CD4-positive, alpha-beta T cell treated with Interleukin-2 at 100 ng/mL for 4 hours (primary cell): Measurements from ENCODE around the gene P2RY11.

Source experiments
- DNase-seq: peaks from one replicate; pipeline ENCODE4 v3.0.0-alpha.2; 2020; ENCODE audit warnings: low spot score

The P2RY11 gene

GRCh38 chr19:10141479-10141878, 30.0 kb downstream of the P2RY11 start:
- no peak for DNase-seq

- no peak for DNase-seq
Measured at GRCh38 chr19:10141973-10142372, 30.5 kb downstream of the P2RY11 start.

DNA sequence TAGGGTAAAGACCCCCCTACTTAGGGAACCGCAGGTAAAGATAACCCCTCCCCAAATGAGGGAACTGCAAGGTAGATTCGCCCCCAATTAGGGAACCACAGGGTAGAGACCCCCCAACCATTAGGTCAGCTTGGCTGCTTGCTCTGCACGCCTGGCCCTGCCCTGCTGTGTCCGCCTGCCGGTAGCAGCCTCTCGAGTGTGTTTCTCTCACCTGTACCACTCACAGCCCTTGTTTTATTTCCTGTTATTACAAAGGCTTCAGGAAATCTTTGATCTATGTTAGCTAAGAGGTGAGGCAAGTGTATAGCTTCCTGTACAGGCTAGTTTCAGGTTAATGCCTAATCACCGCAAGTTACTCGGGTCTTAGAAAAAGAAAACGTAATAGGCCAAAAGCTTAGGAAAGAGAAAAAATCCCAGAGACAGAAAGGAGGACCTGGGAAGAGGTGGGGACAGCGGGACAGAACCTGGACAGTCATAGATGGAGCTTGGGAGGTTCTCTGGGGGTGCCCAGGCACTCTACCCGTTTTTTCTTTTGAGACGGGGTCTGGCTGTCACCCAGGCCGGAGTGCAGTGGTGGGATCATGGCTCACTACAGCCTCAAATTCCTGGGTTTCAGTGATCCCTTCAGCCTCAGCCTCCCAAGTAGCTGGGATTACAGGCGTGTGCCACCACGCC, 31.3 kb downstream of the P2RY11 start:
- DNase-seq: peak; percentile 83

DNA sequence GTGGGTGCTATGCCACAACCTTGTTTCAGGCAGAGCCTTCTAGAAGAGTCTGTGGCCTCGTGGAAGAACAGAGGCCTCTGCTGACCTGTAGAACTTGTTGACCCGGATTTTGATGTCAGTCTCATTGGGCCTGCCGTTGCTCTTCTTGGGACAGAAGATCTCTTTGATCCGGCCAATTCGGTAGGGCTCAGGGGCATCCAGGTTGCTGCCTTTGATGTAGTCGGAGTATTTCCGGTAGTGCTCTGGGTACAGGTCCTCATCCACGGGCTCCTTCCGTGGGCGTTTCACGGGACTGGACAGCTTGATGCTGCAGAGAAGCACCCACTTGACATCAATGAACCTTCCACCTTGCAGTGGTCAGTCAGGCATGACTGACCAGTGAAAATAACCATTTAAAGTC, 32.2 kb downstream of the P2RY11 start:
- peak; percentile 16 for DNase-seq

- no peak for DNase-seq
Measured at GRCh38 chr19:10144361-10144760, 32.9 kb downstream of the P2RY11 start.

DNA sequence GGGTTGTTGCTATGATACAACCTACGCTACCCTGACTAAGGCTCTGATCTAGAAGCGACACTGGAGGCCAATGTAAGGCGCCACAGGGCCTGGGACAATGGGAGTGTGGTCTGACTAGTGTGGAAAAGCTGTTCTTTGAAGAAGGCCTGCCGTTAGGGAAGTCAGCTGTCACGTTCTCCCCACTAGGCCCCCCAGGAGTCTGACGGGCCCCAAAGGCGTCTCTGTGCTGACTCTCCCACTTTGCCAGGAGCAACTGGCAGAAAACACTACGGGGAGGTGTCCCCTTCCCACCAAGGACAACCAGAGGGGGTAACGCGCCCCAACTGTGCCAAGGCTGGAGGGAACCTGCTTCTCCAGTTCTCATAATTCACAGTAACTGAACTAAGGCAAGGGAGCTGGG, 33.5 kb downstream of the P2RY11 start:
- DNase-seq: peak; percentile 19

- no peak for DNase-seq
Measured at GRCh38 chr19:10146142-10146541, 34.6 kb downstream of the P2RY11 start.

- DNase-seq: no peak
Measured at GRCh38 chr19:10149427-10149826, 37.9 kb downstream of the P2RY11 start.

- DNase-seq: no peak
Measured at GRCh38 chr19:10151521-10151920, 40.0 kb downstream of the P2RY11 start.

DNA sequence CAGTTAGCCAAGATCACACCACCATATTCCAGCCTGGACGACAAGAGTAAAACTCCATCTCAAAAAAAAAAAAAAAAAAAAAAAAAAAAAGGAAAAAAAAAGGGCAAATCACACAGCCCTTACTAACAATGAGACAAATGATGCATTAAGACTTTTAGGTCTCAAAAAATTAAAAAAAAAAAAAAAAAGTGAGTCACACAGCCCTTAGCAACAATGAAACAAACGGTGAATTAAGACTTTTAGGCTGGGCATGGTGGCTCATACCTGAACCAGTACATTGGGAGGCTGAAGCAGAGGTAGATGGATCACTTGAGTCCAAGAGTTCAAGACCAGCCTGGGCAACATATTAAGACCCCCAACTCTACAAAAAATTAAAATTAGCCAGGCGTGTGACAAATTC, 40.6 kb downstream of the P2RY11 start:
- no peak for DNase-seq

DNA sequence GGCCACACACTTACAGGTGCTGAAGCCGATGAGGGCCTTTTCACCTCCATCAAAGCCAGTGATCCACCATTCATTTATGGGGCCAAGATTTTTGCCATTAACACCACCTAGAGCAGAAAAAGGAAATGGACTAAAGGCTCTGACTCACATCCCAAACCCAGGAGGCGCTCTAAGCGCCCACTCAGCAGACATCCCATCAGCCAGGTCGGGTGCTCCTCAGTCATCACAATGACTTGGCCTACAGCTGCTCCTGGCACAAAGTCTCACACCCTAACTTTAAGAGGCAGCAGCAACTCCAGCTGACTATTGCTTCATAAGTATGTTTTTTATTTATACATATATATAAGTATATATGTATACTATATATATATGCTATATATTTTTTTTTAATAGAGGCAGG, 44.3 kb downstream of the P2RY11 start:
- DNase-seq: no peak

- no peak for DNase-seq
Measured at GRCh38 chr19:10158071-10158470, 46.6 kb downstream of the P2RY11 start.

DNA sequence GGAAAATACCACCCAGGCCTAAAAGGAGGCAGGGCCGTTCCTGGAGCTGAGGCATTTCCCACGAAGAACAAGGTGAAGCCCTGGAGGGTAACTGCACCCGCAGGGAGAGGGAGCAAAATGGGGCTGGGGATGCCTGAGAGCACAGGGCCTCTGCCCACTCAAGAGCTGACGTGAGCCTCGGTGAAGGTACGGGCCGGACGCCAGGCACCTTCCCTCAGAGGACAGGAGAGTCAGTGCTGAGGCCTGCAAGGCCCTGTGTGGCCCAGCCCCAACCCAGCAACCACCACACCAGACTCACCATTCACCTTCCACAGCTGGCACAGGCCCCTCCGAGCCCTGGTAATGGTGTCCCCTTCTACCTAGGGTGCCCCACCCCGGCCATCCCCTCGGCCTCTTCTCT, 47.0 kb downstream of the P2RY11 start:
- no peak for DNase-seq

- DNase-seq: no peak
Measured at GRCh38 chr19:10159610-10160009, 48.1 kb downstream of the P2RY11 start.

DNA sequence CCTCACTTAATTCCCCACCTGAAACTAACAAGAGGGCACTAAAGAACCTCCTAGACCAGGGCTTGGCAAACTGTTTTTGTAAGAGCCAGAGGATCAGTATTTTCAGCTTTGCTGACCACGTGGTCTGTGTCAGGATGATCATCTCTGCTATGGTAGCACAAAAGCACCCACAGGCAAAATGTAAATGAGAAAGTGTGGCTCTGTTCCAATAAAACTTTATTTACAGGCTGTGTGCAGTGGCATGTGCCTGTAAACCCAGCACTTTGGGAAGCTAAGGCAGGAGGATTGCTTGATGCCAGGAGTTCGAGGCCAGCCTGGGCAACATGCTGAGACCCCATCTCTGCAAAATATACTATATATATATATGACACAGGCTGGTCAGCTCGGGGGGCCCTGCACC, 52.0 kb downstream of the P2RY11 start:
- no peak for DNase-seq
